ENCODE measurements around the gene EIPR1. TPM values are rescaled to one million over a fixed set of nuclear protein-coding genes. Genes with fewer than 3 reads are reported as not detected.

EIPR1 gene
- total RNA-seq, 1 donor from 2014 or later, result 10.9 TPM

DNA sequence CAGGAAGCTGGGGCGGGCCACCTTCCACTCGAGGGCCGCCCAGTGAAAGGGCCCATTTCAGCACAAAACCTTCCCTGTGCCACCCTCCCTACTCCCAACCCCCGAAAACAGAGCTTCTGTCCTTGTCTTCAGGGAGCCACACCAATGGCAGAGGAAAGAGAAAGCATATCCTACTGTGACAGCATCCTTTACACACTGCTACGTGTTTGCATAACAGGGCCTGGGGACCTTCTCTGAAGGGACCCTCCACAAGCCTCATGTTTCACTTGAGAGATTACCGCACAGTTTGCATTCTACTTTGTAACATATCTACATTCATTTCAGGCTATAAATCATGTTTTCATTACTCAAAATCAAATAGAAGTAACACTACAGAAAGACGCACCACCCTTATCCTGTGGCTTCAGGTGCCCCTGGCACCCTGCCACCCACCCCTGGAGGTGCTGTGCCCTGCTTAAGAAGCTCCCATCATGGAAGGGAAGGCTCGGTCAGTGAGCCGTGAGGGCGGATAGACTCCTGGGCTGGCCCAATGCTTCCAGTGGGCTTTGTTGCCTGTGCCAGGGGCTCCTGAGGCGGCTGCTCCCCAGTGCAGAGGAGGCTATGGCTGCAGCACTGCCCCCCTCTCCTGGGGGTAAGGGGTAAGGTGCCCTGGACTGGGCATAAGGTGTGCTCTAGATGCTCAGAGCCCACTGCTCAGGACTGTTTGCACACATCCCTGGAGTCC, 52.0 kb downstream of the EIPR1 start:
- DNase-seq (ENCODE audit: low spot score), result no peak
- no peak for ATAC-seq

DNA sequence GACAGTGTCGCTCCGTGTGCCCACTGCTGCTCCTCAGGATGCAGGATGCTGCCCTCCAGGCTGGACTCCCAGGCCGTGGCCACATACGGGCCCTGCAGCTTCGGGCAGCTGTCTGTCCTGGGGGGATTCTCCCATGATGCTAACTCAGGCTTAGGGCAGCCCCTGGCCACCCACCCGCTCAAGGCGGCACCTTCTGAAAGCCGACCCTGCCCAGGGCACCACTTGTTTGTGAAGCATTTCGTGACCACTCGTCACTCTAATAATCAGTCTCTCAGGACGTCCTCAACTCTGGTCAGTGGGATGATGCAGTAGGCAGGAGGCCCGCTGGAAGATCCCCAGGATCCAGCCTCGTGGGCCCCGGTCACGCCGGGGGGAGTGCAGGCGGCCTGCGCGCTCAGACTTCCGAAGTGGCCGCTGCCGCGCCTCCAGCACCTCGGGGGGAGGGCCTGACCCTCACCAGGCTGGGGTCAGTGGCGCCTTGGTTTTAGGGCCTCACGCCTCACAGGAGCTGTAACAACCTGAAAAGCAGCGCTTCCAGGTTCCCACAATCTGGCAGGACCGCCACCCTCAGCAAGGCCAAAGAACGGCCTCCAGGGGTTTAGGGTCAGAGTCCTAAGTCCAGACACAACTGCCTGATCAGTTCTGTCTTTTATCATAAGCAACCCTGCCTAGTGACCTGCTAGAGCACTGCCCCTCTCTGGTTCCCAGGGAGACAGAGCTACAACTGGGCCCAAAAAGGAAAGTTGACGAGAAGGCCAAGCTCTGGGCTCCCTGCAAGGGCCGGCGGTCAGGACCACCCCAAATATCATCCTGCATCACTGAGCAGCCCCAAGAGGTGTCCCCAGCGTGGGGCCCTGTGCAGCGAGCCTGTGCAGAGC, 53.0 kb downstream of the EIPR1 start:
- ATAC-seq (peak; percentile 95), DNase-seq (ENCODE audit: low spot score) (peak; percentile 86)

DNA sequence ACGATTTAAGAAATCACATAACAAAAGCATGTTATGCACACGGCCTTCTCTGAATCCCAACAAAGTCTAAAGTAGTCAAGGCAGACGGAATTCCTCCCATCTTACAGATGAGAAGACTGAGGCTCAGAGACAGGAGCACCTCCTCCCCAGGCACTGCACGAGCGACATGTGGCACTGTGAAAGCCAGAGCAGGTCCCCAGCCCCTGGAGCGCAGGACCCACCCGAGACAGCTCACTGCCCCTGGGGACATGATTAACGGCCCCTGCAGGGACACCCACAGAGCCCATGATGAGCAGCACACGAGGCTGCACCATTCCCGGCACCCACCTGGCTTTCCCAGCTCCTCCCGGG, 53.6 kb downstream of the EIPR1 start:
- ATAC-seq (no peak), DNase-seq (ENCODE audit: low spot score) (no peak)

DNA sequence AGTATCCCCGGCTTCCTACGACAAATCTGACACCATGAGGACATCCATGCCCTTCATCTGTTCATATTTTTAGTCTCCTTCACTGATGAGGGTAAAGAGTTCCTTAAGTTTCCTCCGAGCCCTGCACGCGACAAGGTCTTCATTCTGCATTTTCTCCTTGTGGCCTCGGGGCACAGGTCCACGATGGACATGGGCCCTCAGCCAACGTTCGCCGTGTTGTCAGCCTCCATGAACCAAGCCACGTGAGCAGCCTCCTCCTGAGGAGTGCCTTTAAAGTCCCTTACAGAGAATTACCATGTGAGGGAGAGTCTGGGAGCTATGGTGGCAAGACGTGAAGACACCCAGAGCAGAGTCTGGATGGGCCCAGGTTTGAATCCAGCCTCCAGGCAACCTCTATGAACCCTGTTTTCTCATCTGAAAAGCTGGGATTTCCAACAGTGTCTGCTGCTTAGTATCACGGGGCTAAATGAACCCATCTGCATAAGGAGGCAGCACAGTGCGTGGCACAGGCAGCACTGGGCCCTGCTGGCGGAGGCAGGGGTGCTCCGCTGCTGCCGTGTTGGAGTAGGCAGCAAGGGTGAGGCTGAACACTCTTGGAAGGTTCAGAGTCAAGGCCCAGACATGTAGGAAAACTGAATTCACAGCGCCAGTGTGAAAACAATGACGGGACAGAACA, 54.1 kb downstream of the EIPR1 start:
- ATAC-seq (peak; percentile 7), DNase-seq (ENCODE audit: low spot score) (peak; percentile 57)

DNA sequence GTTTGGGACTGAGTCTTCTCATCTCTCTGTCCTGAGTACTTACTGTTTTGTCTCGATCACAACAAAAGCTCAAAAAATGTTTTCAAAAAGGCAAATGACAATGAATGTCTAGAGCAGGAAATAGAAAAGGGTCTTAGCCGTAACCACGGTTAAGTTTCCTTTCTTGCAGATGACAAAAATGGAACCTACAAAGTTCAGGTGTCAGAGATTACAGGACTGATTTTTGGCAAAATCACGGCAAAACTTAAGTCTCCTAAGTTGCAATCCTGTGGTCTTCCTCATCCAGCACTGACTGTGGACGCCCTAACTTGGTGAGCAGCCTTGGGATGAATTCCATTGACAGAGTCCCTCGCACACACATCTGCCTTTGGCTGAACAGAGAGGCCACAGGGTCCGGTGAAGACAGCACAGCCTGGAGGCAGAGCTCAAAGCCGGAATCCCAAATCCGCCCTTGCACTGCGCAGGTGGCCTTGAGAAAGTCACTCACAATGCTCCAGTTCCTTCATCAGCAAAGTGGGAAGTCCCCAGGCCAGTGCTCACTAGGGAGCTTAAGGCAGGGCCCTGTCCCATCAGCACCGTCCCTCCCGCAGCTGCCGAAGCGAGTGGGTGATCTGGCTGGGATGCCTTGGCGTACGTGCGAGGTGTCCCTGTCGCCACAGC, 55.2 kb downstream of the EIPR1 start:
- DNase-seq (ENCODE audit: low spot score), result no peak
- ATAC-seq, result no peak

DNA sequence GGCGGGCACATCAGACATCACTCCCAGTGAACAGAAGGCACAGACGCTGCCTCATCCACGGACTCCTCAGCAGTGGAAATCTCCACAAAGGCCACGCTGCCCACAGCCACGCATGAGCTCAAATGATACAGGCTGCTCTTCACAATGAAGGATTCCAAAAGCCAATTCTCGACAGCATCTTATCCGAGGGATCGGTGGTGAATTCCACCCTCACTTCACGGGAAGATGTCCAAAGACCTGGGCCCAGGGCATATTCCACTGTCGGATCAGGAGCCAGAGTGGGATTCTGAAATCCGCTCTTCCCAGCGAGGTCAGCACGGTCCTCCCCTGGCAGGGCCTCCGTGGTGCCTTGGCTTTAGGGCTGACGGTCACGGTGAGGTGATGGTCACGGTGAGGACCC, 55.8 kb downstream of the EIPR1 start:
- no peak for ATAC-seq
- no peak for DNase-seq (ENCODE audit: low spot score)

DNA sequence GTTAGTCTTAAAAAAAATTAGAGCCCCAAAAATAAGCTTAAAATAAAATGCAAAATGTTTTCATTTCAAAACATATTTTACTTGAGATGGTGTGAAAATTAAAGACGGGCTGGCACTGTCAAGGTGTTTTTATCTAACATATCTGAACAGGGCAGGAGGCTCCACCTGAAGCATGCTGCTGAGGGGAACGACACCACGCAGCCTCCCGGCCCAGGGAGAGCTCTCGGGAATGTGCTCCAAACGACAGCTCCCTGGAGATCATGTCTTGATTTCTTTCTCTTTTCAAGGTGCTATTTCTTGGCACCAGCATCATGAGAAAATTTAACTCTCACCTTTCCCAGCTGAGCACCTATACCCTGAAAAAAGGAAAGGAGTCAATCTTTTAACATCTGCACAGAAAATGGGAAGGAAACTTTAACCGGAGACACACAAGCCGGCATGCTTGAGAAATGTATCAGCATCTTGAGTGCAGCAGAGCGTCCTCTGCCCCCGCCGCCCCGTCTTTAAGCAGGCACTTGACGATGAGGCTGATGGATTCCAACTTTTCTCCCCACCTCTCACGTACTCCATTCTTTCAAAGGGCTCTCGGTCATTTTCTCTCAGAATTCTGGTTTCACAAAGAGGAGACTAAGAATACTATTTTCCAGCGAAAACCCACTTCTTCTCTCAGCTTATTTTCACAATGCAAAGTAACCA, 56.6 kb downstream of the EIPR1 start:
- DNase-seq (ENCODE audit: low spot score) (no peak), ATAC-seq (no peak)

DNA sequence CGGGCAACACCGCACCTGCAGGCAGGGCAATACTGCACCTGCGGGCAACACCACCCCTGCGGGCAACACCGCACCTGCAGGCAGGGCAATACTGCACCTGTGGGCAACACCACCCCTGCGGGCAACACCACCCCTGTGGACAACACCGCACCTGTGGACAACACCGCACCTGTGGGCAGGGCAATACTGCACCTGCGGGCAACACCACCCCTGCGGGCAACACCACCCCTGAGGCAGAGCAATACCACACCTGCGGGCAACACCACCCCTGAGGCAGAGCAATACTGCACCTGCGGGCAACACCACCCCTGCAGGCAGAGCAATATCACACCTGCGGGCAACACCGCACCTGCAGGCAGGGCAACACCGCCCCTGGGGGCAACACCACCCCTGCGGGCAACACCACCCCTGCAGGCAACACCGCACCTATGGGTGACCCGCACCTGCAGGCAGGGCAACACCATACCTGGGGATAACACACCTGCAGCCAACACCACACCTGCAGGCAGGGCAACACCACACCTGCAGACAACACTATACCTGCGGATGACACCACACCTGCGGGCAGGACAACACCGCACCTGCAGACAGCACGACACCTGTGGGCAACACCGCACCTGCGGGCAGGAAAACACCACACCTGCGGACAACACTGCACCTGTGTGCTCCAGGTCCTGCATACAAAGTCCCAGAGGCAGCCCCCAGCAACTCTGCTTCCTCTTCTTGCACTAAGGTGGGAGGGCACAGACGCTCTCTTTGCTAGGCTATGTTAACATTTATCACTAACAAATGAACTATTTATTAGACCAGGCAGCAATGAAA, 57.7 kb downstream of the EIPR1 start:
- ATAC-seq, result no peak

DNA sequence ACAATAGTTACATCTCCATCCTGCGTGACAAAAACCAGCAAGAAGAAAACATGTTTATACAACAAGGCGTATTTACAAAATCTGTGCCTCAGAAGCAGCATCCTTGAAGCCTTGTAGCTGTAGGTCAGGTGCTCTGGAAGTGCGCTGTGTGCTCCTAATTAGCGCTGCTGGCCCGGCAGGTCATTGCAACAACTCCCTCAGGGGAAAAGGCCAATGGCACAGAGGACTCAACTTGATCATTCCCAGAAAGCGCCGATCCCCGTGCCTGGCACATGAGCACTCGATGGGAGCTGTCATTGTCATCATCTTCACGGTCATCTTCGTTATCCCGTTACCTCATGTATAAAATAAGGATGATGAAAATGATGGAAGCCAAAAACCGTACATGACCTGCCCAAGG, 58.5 kb downstream of the EIPR1 start:
- ATAC-seq (no peak), DNase-seq (ENCODE audit: low spot score) (no peak)

More for the DNA sequence above, 57.7 kb downstream of the EIPR1 start:
- DNase-seq (ENCODE audit: low spot score), result no peak

DNA sequence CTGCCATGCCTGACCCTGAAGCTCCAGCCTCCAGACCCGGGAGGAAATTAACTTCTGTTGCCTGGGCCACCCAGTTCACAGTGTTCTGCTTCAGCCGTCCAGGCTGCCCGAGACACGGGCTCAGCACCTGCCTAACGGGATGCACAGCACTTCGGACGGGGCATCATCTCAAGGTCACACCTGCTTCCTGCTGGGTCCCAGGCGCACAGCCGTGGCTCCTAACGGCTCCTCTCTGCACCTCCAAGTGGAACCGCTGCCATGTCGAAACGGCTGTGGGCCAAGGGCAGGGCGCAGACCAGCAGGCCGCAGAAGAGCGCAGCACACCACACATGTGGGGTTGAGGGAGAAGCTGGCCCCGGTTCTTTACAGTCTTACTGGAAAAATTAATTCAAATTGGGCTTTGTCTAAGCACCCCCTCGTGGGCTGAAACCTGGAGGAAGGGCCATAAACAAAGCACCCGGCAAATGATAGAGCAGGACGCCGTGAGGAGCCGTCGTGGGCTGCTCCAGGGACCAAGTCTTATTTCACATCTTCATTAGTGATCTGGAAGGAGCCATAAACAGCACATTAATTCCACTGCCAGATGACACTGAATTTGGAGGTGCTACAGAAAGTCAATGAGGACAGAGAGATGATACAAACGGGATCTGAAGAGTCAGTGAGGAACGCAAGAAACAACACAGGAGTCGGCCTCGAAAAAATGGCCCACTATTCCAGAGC, 59.6 kb downstream of the EIPR1 start:
- ATAC-seq, result no peak
- no peak for DNase-seq (ENCODE audit: low spot score)

DNA sequence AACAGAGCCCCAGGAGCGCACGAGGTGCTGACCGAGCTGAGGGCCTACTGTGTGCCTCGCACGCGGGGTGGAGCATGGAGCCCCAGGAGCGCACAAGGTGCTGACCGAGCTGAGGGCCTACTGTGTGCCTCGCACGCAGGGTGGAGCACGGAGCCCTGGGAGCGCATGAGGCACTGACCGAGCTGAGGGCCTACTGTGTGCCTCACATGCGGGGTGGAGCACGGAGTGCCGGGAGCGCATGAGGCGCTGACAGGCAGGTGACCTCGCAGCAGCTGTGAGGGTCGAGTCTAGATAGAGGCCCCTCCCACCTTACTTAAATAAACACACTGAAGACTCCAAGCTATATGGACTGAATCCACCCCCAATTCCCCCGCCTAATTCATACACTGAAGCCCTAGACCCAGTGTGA, 60.3 kb downstream of the EIPR1 start:
- ATAC-seq, result no peak
- no peak for DNase-seq (ENCODE audit: low spot score)

DNA sequence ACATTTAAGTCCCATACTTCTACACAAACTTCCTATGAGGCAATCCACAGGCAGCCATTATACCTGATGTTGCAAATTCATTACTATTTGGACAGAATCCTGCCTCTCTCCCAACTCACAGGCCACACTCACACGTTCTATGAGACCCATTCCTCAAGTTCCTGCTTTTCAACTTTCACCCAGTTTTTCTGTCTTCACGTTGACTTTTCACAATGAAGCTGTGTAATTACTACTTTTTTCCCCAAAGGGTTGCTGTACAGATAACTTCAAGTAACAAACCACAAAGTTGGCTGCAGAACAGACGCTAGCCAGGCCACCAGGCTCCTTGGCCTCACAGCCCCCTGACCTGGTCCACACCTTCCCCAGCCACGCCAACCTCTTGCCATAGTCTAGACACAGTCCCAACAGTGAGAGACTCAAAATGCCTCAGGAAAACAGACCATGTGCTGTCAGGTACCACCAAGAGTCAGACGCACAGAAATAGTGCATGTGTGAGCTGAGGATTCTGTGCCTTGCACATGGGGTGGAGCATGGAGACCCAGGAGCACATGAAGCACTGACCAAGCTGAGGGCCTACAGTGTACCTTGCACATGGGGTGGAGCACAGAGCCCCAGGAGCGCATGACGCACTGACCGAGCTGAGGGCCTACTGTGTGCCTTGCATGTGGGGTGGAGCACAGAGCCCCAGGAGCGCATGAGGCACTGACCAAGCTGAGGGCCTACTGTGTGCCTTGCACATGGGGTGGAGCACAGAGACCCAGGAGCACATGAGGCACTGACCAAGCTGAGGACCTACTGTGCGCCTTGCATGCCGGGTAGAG, 61.0 kb downstream of the EIPR1 start:
- ATAC-seq (no peak), DNase-seq (ENCODE audit: low spot score) (no peak)

DNA sequence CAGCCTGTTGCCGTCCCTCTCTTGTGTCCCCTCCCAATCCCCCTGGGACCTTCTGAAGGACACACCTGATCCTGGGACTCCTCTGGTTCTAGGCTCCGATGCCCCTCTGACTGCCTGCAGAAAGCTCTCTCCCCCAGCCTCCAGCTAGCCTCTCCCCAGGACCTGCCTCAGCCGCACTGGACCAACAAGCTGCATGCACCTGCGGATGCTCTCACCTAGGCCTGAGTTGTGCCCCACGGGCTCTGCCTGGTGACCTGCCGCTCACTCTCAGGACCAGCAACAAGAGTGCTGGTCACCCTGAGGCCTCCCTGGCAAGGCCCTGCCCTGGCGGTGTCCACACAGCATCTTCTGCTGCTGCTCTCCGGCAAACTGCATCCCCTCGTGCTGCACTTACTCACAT, 63.0 kb downstream of the EIPR1 start:
- DNase-seq (ENCODE audit: low spot score), result no peak
- no peak for ATAC-seq

DNA sequence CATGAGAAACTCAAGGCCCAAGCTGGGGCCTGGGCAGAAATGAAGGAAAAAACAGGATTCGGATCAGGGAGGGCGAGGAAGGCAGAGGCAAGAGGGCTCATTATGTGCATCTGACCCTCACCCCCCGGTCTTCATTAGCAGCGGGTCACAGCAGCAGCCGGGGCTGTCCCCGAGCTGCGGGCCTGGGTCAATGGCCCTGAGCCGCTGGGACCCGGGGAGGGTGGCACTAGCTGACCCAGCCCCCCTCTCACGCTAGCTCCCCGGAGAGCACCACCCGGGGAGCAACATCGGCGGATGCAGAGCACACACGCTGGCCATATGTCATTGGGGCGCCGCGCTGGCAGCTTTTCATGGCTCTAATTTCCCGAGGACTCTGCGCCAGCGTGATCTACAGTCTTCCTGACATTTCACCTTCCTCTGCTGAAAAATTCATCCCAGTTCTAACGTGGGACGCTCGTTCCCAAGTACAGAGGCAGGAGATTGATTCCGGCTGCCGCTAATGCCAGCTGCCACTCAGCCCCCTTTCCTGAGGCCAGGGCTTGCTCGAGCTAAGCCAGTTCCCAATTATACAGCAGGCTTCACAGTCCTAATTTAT, 63.7 kb downstream of the EIPR1 start:
- no peak for DNase-seq (ENCODE audit: low spot score)
- peak; percentile 38 for ATAC-seq

DNA sequence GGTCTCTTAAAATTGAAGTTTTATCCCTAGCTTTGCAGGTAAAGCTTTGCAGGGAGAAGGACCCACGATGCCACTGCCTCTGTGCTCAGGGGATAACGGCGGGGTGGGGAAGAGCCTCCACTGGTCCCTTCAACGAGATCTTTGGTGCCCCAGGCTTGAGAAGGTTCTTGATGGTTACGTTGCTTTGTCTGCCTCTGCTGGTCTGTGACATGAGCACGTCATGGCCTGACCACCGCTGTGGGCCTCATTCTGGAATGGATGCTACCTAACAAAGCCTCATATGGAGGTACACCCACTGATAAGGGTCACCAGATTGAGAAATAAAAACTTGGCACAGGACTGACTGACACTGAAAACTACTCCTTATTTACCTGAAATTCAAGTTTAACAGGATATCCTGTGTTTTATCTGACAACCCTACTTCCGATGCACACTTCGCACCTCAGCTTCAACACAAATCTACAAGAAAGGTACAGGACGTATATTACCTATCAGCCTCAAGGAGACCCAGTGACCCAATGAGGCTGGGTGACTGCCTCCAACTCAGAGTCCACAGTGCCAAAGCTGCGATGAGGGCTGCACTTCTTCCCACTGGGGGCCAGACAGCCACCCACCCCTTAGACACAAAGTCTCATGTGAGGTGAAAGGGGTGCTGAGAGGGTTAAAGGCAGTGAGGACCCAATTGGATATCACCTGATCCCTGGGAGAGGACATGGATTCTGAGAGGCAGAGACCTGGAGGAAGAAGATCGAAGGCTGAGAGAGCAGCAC, 64.9 kb downstream of the EIPR1 start:
- DNase-seq (ENCODE audit: low spot score) (no peak), ATAC-seq (no peak)

DNA sequence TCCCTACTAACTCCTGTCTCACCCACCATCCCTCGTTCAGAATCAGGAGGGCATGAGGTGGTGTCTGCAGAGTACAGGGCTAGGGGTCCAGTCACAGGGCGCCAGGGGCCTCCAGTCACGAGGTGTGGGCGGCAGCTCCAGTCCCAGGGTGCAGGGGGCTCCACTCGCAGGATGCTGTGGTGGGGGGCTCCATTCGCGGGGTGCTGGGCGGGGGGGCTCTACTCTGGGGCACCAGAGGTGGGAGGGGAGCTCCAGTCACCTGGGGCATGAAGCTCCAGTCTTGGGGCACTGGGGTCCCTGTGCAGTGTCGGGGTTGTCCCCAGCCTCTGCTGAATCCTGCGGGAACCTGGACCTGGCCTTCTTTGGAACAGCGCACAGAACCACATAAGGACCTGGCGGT, 66.0 kb downstream of the EIPR1 start:
- ATAC-seq (no peak), DNase-seq (ENCODE audit: low spot score) (no peak)

All from left lobe of liver (tissue), 2 donors.